Suppressor macrophage treated with lipopolysaccharide for 4 hours (primary cell): ENCODE measurements around the gene RNF183.
"Not testable (repeated sequence)": the region's sequence is repeated elsewhere in the genome, so short reads cannot be mapped to it uniquely, and the experiment has no call there.

Source experiments
- DNase-seq: peaks from one replicate; pipeline ENCODE4 v3.0.0-alpha.2; 2020

Gene RNF183

DNA sequence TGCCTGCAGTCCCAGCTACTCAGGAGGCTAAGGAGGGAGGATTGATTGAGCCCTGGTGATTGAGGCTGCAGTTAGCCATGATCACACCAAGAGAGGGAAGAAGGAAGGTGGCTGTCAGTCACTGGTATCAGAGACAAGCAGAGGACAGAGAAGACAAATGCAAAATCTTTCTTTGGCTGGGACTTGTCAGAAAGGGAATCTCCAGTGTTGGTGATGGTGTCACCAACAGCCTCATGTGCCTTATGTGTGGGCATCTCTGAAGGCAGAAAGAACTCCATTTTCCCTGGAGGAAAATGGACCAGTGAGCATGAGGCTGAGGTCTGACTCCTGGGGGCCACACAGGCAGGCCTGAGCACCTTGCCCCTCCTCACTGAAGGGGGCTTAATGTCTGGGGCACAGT, 12.1 kb upstream of the RNF183 start:
- DNase-seq: no peak

DNA sequence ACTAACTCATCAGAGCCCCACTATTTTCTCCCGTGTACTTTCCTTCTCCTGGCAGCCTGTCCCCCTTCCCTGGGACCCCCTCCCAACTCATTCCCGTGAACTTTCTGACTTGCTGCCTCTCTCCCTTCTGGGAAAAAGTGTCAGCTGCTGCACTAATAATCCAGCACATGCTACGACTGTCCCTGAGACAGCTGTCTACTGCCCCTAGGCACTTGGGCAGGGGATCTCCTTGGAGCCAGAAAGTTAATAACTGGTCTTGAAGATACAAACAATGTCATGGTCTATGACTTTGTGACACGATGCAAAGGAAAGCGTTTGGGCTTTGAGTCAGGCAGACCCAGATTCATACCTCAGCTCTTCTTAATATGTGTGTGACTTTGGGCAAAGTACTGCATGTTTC, 10.1 kb upstream of the RNF183 start:
- DNase-seq: no peak

DNA sequence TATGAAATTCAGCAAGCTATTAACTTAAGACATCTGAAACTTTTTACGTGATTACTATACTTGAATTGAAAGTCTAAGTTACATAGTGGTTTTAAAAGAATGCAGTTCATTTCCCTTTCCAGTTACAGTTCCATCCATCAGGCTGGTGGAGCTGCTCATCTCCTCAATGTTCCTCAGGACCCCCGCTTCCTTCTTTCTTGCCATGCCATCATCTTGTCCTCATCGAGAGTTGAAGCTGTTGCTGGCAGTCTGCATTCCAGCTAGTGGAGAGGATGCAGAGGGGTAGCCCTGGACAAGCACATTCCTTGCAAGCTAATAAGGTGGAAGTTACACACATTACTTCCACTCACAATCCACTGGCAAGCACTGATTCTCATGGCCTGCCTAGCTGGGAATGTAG, 8.8 kb upstream of the RNF183 start:
- DNase-seq: no peak

DNA sequence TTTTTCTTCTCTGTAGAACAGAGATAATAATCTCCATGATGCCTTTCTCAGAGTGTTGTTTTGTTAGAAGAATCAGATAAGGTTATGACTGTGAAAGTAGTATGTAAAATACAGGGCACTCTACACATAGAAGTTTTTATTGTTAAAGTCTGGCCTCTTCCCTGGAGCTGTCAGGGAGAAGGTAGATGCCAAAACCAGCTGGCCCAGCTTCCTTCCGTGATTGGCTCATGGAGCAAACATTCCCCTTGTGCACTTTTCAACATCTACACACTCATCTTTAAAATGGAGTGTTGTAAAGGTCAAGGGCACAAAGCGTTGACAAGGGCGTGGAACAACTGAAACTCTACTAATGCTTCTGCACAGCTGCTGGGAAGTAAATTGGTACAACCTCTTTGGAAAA, 7.4 kb upstream of the RNF183 start:
- no peak for DNase-seq

DNA sequence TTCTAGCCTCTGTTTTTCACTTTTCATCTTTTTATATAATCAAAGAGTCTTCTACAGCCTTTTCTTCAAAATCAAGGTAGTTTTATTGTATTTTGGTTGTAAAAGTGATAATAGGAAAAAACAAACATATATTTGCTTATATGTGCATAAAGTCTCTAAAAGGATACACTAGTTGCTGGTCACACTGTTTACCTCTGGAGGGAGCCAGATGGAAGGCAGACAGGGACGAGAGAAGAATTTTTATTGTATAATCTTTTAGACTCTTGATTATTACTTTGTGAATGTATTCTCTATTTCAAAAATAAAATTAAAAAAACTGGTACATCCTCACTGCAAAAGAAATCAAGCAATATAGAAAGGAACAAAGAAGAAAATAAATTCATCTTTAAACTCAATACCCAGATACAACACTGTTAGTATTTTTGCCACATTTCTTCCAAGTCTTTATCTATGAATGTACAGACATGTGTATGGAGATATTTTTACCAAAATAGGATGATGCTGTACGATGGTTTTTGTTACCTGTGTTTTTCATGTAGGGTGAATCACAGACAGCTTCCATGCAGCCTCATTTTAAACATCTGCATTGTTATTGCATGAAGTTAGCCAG, 6.1 kb upstream of the RNF183 start:
- DNase-seq: peak; percentile 58

DNA sequence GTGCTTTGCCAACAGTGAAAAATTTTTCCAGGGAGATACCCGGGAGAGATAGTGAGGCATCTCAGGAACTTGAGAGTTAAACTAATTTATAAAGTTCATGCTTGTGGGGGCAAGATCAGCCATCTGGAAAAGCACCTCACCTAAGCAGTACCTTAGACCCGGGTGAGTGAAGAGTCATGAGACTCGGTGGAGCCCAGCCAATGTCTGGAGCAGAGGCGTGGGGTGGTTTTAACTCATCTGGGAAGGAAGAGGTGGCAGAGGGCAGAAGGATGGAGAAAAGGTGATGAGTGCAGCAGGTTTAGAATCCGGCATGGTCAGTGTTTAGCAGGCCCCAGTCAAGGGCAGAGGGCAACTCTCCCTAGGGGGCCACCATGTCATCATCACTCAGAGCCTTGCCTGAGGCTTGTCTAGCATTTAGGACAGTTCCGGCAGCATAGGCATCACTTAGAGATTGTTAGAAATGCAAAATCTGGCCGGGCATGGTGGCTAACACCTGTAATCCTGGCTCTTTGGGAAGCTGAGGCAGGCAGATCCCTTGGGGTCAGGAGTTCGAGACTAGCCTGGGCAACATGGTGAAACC, 4.3 kb upstream of the RNF183 start:
- no peak for DNase-seq

DNA sequence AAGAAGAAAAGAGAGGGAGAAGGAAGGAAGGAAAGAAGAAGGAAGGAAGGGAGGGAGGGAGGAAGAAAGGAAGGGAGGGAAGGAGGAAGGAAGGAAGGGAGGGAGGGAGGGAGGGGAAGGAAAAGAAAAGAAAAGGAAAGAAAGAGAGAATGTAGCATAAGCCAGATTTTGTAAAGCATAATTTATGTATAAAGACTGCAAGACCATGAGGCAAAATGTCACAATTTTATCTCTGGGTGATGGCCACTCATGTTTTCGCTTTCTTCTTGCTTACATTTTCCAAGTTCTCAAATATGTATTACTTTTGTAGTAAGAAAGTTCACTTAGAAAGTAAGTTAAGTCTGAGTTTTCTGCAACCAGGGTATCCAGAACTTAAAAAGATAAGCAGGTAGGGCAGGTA, 3.4 kb upstream of the RNF183 start:
- no peak for DNase-seq

DNA sequence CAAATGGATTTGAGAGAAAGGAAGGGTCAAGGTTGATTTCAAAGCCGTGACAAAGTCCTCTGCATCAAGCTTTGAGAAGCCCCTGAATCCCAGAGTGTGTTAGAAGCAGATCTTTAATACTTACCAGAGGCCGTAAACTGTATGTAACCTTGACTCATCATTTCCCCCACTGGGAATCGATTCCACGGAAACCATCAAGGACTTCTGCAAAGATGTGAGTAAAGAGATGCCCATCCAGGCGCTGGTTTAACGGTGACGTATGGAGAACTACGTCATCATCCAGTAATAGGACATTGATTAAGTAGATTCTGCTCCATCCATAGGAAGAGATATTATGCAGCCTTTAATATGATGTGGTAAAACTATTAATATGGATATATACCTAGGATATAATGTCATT, 1.6 kb downstream of the RNF183 start:
- DNase-seq: no peak

DNA sequence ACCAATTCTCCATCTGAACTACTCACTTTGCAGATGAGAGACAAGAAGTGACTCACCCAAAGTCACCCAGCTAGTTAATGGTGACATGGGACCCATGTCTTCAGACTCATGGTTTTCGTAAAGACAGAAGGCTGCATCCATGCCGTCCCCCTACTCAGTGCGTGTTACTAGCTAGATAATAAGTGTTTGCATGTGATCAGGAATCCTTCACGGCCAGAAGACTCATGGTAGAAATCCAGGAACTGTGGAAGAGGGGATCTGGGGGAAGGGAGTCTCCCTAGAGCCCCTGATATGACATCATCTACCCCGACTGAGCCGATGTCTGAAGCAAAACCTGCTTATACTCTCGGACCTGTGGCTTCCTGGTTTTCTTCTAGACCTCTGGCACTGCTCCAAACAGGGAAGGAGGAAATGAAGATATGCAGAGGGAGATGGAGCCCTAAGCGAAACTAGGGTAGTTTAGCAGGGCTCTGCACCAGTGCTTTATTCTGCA, 3.3 kb downstream of the RNF183 start:
- peak; percentile 71 for DNase-seq

DNA sequence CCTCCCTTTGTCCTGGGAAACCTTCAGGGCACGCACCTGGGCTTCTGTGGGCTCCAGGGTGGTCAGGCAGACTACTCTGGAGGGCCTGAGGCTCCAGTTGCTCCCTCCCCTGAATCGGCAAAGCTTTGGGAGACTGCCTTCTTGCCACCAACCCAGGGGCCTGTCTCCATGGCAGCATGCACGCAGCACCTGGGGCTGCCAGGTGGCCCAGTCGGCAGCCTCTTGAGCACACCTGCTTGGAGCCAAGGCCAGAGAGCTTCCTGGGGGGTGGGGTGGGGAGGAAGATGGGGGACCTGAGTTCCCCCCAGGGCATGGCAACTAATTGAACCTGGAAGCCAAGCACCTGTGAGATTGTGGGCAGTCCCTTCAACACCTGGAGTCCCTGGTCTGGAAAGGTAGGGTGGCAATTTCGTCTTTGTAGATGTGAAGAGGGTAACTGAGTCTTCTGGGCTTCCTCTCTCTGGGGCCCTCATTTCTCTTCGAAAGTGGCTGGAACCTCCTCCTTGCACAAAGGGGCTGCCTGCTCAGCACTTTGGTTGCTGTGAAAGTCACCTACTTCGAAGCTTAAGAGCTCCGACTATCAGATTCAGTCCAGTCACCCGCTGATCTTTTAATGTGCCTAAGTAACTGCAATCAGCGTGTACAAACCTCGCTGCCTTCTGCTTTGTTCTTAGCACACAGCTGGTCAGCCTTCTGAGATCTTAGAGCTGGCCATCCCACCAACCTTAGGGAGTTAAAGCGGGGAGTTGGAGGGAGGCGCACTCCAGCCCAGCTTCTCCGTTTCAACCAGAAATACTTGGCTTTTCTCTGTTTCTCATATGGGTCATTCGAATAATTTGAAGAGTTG, 4.0 kb downstream of the RNF183 start:
- no peak for DNase-seq

DNA sequence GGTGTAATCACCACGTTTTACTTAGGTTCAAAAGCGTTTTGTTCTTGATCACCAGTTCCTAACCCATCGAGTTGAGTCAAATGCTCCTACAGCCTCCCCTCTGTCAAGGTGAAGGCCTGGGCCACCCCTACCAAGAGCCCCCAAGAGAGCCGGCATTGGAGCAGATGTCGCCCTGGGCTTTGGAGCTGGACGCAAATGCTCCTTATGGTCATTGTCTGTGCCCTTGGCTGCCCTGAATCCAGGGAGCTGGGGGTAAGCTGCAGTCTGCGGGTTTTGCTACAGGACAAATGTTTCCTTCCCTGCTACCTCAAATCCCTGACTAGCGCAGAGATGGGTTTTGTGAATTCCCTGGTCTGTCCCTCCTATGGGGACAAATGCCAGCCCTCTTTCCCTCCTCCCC, 4.9 kb downstream of the RNF183 start:
- DNase-seq: no peak

DNA sequence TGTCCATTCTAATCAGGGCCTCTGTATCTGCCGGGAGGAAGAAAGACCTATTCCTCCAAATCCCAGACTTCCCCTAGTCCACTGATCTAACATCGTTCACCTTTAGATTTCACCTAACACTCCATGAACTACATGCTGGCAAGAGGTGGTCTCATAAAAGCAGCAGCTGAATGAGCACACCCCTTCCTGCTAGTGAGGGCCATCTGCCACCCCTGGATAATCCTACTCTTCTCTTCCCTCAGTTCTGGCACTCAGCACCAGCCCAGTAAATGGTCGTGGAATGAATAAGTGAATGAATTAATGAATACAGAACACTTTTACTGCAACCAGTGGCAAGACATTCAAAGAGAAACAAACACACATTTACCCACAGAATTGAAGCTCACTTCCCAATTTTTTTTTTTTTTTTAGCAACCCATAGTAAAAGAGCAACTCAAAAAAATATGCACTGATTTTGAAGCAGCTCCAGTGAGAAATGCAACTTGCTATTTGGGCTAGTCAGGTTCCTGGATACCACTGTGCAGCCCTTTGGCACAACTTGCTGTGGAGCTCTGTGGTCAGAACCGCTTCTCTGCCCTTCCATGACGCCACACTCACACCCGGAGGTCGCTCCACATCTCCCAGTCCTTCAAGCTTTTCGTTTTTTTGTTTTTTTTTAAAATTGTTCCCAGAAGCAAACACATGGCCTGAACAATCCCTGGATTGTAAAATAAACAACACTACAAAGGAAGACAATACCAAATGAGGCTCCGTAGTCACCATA, 6.2 kb downstream of the RNF183 start:
- DNase-seq: no peak

DNA sequence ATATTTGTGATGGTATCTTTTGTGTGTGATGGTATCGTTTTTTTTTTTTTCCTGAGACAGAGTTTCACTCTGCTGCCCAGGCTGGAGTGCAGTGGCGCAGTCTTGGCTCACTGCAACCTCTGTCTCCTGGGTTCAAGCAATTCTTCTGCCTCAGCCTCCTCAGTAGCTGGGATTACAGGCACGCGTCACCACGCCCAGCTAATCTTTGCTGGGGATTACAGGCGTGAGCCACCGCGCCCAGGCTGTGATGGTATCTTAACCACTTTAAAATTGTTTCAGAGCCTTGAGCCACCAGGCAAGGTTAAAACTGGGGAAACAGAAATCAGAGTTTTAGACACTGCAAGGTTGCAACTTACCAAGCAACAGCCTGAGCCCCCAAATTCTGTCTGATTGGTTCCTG, 6.9 kb downstream of the RNF183 start:
- DNase-seq: not testable (repeated sequence)

DNA sequence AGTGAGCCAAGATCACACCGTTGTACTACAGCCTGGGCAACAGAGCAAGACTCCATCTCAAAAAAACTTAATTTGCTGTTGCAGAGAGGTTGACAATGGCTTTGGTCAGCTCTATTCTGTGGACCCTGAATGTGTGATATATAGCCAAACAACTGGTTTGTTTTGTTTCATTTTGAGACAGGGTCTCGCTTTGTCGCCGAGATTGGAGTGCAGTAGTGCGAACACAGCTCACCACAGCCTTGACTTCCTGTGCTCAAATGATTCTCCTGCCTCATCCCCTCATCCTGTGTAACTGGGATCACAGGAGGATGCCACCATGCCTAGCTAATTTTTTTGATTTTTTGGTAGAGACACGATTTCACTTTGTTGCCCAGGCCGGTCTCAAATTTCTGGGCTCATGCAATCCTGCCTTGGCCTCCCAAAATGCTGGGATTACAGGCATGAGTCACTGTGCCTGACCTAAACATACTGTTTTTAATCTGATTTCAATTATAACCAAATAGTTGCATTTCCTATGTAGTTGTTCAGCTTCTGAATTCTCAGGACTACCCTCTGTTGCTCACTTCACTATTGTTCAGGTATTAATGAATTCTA, 9.8 kb downstream of the RNF183 start:
- no peak for DNase-seq

DNA sequence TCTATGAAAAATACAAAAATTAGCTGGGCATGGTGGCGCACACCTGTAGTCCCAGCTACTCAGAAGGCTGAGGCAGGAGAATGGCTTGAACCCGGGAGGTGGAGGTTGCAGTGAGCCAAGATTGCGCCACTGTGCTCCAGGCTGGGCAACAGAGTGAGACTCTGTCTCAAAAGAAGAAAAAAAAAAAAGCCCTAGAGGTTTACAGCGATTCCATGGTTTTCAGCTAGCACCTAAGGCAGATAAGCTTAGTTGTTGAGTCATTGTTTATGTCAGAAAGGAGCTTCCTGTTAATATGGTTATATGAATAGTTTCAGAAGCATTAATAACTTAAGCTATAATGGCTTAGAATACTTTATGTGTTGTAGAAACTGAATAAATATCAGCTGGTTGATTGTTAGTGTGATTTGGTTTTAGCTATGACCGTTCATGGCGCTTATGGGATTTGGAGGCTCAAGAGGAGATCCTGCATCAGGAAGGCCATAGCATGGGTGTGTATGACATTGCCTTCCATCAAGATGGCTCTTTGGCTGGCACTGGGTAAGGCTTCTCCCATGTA, 13.0 kb downstream of the RNF183 start:
- no peak for DNase-seq

DNA sequence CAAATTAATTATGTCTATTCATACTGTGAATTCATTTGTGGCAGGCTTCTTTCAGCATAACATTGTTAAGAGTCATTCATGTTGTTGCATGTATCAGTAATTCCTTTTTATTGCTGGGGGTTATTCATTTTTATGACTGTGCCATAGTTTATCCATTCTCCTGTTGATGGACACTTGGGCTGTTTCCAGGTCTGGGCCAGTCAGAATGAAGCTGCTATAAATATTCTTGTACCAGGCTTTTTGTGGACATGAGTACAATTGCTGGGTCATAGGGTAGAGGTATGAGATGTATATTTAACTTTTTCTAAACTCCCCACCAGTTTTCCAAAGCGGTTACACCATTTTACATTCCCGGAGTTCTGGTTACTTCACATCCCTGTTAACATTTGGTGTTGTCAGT, 14.1 kb downstream of the RNF183 start:
- DNase-seq: no peak

DNA sequence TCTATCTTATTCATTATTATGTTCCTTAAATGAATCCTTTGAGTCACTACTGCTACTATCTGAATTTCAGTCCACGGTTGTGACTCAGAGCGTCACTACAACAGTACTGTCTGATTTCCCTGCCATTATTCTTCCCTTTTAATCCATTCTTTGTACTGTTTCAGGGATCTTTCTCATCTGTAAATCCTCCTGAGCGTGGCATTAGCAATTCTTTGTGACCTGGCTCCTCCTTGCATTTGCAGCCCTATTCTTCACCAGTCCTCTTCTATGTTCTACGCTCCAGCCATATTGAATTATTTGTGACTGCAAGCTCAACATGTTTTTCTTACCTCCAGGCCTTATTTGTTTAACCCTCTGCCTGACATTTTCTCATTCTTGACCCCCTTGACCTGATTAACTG, 21.8 kb downstream of the RNF183 start:
- no peak for DNase-seq

DNA sequence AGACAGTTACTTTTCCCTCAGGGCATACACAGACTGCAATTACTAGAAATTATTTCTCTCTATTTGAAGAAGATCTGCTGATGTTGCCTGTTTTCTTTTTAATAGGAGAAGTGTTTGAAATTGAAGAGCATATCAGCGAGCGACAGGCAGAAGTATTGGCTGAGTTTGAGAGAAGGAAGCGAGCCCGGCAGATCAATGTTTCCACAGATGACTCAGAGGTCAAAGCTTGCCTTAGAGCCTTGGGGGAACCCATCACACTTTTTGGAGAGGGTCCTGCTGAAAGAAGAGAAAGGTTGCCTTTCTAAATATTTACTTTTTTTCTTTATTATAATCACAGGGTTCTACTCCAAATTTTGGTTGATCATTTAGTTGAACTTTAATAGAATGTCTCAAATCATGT, 24.3 kb downstream of the RNF183 start:
- DNase-seq: no peak

DNA sequence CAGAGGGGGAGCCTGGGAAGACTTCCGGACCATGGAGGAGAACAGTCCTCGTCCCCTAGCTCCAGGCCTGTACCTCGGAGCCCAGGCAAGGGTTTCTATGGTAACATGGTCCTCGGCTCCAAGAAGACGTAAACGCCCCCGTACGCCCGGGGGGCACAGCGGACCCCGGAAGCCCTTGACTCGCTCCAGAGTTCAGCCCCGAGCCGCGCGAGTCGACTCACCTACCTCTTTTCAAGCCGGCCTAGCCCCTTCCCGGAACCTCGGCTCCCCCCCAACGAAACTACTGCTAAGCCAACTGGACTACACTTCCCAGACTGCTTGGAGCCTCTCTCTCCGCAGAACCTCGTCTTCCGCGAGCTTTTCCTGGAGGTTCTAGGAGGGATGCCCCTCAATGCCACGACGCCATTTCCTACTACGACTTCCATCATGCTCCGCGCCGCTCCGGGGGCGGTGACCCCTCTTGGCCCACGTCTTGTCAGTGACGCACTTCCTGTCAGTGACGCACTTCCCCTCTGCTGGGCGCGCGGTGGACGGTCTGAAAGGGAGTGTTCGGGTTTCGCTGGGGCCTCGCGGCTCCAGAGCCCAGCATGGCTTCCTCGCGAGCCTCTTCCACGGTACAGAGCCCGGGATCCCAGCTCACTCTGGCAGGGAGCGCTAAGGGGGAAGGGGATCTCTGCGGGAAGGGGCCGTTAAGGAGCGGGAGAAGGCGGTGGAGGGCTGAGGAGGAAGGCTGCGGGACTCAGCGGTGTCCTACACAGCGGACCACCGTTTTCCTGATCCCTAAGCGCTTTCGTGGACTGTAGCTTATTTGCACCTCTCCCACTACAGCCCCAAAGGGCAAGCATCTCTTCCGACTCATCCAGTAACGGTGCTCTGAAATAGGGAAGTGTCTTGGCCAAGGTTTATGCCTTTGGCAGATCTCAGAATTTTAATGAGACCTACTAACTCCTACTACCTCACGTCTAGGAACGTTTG, 27.7 kb downstream of the RNF183 start, which contains the start of the genes CDC26 and PRPF4:
Gene CDC26, minus strand, starts transcription at position 416 of the 975 bp plus-strand sequence. CDS start 3,065 bp downstream, outside the sequence.
Gene PRPF4, plus strand, starts transcription at position 502 of the 975 bp plus-strand sequence. Its CDS starts 86 bp downstream, at position 588.
- peak; percentile 99 for DNase-seq

DNA sequence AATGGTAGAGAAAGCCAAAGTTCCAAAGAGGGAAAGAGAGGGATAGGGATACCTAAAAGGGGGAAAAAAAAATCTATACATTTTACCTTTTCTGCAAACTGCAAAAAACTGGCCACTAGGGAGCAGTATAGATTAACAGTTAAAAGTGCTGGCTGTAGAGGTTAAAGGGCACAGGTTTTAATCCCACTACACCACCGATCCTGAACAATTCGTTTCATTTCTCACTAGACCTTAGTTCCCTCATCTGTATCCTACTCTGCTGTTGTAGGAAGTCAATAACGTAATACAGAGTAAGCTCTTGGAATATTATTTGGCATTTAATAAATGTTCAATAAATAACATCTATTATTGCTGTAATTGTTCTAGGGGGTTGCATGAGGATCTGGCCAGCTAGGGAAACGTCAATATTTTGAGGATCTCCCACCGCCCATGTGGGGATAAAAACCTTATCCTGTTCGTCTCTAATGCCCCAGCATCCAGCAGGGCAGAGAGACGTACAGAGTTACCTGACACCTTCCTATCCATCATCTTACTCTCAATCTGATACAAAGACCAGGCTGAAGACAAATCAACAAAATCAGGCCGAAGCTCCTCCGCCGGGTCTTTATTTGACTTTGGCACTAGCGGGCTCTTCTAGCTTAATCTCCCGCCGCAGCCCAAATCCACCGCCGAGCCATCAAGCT, 28.6 kb downstream of the RNF183 start:
- peak; percentile 84 for DNase-seq
